Sigmoid colon (tissue), 4 donors: ENCODE data around the gene STS.

Source experiments
- CTCF ChIP-seq, 4 experiments: fragments of 450-650 bp in 3 of 4; fragments of 200-600 bp in 1 of 4; IDR thresholded peaks; one replicate each; pipeline ENCODE4 v1.5.1; 2016 to 2019; ENCODE audit warnings: antibody characterized with exemption in 4 of 4, mild to moderate bottlenecking in 3 of 4, moderate library complexity in 2 of 4
- EP300 ChIP-seq, 4 donors: sonication (generic); formaldehyde crosslinking; IDR thresholded peaks; one replicate each; pipeline ENCODE4 v1.6.1; 2017; ENCODE audit warnings: antibody characterized with exemption in 4 of 4
- POLR2AphosphoS5 ChIP-seq, 4 donors: sonication (generic); formaldehyde crosslinking; IDR thresholded peaks; one replicate each; pipeline ENCODE4 v1.6.1; 2017; ENCODE audit warnings: antibody characterized with exemption in 4 of 4

GRCh38 chrX:7100022-7100421, 47.5 kb upstream of the STS start:
- TF ChIP-seq CTCF (IDR thresholded peaks at IDR 0.05) = no peak
- no peak for TF ChIP-seq POLR2AphosphoS5 (IDR thresholded peaks at IDR 0.05)
- TF ChIP-seq EP300 (IDR thresholded peaks at IDR 0.05) = no peak
